HTR-8/SVneo (cell line): ENCODE data around the gene FBN1.

Experiments
- DNase-seq: peaks from one replicate; pipeline ENCODE4 v3.0.0; 2011; ENCODE audit warnings: low spot score, mixed read lengths; ENCODE audit not compliant: insufficient read length
- FAIRE-seq: peaks from 2 replicates; lab custom pipeline; 2011; peaks lifted over from hg19 to GRCh38; lab: Jason Lieb, UNC

Gene FBN1

GRCh38 chr15:48389691-48390143 is 255.8 kb downstream of the FBN1 start:
- DNase-seq (no peak), FAIRE-seq (no peak)

GRCh38 chr15:48388910-48389309 is 256.6 kb downstream of the FBN1 start:
- FAIRE-seq (no peak), DNase-seq (no peak)

- DNase-seq = no peak
- FAIRE-seq = no peak
Observed at GRCh38 chr15:48388016-48388851, 257.3 kb downstream of the FBN1 start.

DNA sequence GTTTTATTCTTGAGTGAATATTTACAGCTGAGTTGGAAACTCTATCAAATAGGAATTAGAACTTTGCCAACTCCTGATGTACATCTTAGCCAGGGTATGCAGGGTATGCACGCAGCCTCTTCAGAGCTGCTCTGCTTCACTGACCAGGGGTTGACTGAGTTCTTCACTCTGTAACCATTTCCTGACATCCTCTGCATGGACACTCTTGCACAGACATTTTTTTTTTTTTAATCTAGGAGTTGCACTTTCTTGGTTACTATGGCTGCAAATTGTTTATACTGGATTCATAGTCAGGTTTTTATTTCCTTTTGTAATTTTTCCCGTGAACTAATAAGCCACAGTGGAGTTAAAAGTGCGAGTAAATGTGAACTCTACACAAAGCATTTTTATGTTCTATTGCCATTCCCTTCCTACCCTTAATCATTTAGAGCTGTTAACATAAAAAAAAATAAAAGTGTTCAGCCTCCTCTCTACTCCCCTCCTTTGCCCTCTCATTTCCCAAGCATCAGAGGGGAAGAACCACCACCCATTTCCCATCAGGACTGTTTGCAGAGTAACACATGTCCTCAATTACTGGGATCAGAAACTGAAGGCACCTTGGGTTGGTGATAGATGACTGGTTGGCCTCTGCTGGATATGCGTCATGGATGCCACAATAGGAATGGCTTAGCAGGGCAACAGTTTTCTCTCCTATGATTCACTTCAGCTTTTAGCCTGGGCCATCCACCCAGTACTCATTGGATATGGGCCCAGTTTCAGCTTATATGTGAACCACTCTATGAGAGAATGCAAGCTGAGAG is 260.3 kb downstream of the FBN1 start:
- DNase-seq (no peak), FAIRE-seq (no peak)

DNA sequence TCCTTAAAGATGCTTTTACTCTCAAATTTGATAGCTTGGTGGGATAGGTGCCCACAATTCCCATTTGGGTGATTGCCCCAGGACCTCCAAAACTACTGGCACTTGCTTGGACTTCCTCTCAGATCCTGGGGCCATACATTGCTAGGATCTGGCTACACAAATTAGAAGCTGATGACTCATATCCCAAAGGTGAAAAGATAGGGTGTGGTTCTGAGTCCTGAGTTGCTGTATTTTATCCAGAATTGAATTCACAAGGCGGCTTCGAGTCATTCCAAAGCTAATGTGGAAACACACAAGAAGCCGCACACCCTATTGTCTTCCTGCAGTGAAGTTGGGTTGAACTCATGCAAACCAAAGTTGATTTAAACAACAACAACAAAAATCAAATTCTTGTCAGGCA is 260.9 kb downstream of the FBN1 start:
- FAIRE-seq = no peak
- DNase-seq = no peak

DNA sequence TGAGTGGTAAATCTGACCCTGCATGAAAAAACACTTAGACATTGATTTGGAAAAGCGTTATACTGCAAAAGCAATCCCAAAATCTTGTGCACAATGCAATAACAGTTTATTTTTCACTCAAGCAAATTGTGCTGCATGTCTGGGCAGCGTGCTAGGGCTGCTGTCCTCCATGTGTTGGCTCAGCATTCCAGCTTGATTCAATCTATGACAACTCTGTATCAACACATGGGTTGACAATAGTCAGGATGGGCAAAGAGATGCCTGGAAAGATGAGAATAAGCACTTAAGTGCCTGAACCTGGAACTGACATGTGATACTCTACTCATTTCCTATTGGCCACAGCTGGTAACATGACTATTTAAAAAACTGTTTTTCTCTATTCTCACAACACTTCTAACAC is 262.5 kb downstream of the FBN1 start:
- DNase-seq = no peak
- no peak for FAIRE-seq

- FAIRE-seq (no peak), DNase-seq (no peak)
Observed at GRCh38 chr15:48381861-48382260, 263.6 kb downstream of the FBN1 start.

- no peak for FAIRE-seq
- no peak for DNase-seq
Observed at GRCh38 chr15:48380198-48380597, 265.3 kb downstream of the FBN1 start.

GRCh38 chr15:48375767-48376166 is 269.7 kb downstream of the FBN1 start:
- FAIRE-seq (no peak), DNase-seq (no peak)

GRCh38 chr15:48374472-48374871 is 271.0 kb downstream of the FBN1 start:
- no peak for FAIRE-seq
- no peak for DNase-seq

GRCh38 chr15:48373821-48374451 is 271.6 kb downstream of the FBN1 start:
- peak; percentile 26 for DNase-seq
- FAIRE-seq = no peak

- DNase-seq (no peak), FAIRE-seq (no peak)
Observed at GRCh38 chr15:48371961-48372360, 273.5 kb downstream of the FBN1 start.

GRCh38 chr15:48371550-48371949 is 274.0 kb downstream of the FBN1 start:
- DNase-seq (no peak), FAIRE-seq (no peak)

- DNase-seq (no peak), FAIRE-seq (no peak)
Observed at GRCh38 chr15:48370460-48370859, 275.0 kb downstream of the FBN1 start.

DNA sequence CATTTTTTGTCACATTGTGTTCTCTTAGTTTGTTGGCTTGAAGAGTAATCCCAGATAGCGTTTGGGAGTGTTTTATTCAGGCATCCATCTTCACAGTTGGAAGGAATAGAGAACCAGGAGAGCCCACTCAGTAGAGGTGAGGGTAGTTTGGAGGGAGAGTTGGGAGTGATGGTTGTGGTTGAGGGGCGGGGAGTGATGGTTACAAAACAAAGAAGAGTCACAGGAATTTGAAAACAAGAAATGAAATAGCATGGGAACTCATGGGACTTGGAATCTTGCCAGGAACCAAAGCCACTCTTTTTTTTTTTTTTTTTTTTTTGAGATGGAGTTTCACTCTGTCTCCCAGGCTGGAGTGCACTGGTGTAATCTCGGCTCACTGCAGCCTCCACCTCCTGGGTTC is 278.0 kb downstream of the FBN1 start:
- FAIRE-seq (no peak), DNase-seq (no peak)

DNA sequence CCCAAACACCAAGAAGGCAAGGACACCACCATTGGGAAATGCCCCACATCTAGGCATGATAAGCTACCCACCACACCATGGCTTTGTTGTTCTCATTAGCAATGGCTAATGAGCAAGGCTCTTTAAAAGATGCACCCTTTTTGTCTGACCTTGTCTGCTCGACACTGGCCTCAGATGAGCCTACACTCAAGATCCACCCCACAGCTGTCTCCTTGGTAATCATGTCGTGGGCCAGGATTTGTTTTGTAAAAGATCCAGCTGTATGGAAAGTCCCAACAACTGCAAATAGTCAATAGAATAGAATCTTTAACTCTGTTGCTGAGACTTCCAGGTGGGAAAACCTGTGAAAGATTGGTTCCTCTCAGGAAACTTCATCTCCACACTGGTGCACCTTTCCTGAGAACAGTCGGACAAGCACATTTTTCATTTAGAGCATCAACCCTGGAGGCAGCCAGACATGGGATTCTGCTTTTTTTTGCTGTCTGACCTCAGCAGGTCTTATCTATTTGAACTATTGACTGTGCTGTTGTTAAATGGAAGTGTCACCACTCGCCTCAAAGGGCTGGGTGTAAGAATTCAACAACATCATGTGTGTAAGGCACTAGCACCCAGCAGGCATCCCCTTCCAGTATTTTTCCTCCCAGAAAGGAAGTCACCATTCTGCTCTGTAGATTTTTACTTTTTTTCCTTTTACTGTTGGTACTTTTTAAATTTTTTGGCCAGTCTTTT is 278.8 kb downstream of the FBN1 start:
- no peak for FAIRE-seq
- DNase-seq = no peak

- FAIRE-seq (no peak), DNase-seq (no peak)
Observed at GRCh38 chr15:48365575-48365974, 279.9 kb downstream of the FBN1 start.

- FAIRE-seq = no peak
- DNase-seq = no peak
Observed at GRCh38 chr15:48363474-48363873, 282.0 kb downstream of the FBN1 start.

DNA sequence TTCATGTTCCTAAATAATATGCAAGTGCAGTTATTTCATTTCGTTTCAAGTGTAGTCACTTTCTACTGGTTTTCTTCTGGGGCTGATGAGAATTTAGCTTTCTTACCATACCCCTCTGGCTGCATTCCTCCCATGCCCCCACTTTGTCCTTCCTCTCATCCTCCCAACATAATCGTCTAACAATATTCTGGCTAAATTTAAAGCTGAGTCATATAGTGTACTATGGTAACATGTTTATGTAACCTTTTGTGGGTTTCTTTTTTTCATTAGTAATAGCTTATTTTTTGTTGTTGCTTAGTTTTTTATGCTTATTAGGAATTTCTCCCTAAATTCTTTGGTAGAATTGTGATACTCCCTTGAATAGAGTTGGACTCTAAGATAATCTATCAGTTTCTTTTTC is 283.8 kb downstream of the FBN1 start:
- DNase-seq (no peak), FAIRE-seq (no peak)

DNA sequence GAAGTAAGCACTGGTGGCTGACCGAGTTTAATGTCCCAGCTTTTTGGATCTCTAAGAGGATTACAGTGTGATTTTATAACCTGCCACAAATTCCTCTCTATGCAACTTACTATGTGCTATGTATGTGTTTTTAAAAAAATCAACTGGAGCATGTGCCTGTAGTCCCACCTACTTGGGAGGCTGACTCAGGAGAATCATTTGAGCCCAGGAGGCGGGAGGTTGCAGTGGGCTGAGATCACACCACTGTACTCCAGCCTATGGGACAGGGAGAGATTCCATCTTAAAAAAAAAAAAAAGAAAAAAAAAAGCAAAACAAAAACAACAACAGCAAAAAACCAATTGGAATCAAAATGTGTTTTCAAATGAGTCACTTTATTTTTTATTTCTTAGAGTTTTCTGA is 284.7 kb downstream of the FBN1 start:
- DNase-seq (no peak), FAIRE-seq (no peak)
